ENCODE data around the gene CEP70. TPM values are rescaled to one million over a fixed set of nuclear protein-coding genes. Genes with fewer than 3 reads are reported as not detected.
"Not testable (repeated sequence)": the region's sequence is repeated elsewhere in the genome, so short reads cannot be mapped to it uniquely, and the experiment has no call there.

Gene CEP70
- total and polyA plus RNA-seq, 10 of the 15 experiments (the other 5 are each of a cell fraction or from before 2014, with no cell fraction given): 1.4 to 9.3 (median 2.2) TPM

DNA sequence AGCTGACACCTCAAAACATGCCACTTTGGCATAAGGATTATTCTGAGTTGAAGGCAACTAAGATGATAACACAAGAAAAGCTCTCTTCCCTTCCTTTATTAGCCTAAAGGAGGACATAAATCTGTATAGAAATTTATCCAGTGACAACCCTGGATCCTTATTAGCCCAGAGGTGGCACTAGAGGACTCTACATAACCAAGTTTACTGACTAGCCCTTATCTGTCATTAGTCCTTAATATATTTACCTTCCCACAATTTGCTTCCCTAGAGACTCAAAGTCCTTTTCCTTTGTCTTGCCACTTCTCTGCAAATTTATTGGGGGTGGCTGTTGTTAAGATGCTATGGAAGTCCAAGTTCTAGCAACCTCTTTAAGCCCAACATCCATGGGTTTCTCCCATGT lies 26.7 kb downstream of the CEP70 start:
- H3K9ac ChIP-seq (ENCODE audit: control insufficient read depth, insufficient read depth, low read length): no peak overlapping the region
- H4K20me1 ChIP-seq (ENCODE audit: control insufficient read depth, insufficient read depth): no peaks in the 10 kb centered on the region
- ChIA-PET SMC1A (ENCODE audit: uncharacterized antibody, unreplicated experiment) (interaction anchor here (1.0 to 1.2 kb wide), 2 partner anchors 27 to 131 kb away, joined by 3 read pairs; no protein-coding TSS in a partner anchor), RAD21 (ENCODE audit: unreplicated experiment) (interaction anchor here (1.5 to 1.8 kb wide), 2 partner anchors 27 to 348 kb away, joined by 7 to 16 read pairs; partner anchors contain the start of gene CEP70), CTCF (interaction anchor here (0.9 to 3.6 kb wide), 4 partner anchors 11 to 349 kb away, joined by 4 to 11 read pairs (median 8); partner anchors contain the start of gene CEP70), POLR2A (interaction anchor here (1.1 kb wide), 1 partner anchor 12 kb away, joined by 4 read pairs; no protein-coding TSS in a partner anchor)
- no peak for TF ChIP-seq PML (IDR thresholded peaks at IDR 0.05; ENCODE audit: low read length)
- TF ChIP-seq, protein P1, sequence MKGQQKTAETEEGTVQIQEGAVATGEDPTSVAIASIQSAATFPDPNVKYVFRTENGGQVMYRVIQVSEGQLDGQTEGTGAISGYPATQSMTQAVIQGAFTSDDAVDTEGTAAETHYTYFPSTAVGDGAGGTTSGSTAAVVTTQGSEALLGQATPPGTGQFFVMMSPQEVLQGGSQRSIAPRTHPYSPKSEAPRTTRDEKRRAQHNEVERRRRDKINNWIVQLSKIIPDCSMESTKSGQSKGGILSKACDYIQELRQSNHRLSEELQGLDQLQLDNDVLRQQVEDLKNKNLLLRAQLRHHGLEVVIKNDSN (IDR thresholded peaks at IDR 0.05; ENCODE audit: borderline replicate concordance, extremely low read length, insufficient read depth, low read depth, low read length): no peak
- TF ChIP-seq, protein P2, sequence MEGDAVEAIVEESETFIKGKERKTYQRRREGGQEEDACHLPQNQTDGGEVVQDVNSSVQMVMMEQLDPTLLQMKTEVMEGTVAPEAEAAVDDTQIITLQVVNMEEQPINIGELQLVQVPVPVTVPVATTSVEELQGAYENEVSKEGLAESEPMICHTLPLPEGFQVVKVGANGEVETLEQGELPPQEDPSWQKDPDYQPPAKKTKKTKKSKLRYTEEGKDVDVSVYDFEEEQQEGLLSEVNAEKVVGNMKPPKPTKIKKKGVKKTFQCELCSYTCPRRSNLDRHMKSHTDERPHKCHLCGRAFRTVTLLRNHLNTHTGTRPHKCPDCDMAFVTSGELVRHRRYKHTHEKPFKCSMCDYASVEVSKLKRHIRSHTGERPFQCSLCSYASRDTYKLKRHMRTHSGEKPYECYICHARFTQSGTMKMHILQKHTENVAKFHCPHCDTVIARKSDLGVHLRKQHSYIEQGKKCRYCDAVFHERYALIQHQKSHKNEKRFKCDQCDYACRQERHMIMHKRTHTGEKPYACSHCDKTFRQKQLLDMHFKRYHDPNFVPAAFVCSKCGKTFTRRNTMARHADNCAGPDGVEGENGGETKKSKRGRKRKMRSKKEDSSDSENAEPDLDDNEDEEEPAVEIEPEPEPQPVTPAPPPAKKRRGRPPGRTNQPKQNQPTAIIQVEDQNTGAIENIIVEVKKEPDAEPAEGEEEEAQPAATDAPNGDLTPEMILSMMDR (IDR thresholded peaks at IDR 0.05 in 2 of 3, conservative IDR thresholded peaks at IDR 0.05 in 1 of 3; ENCODE audit: control insufficient read depth in 2 of 3, extremely low read depth in 1 of 3, insufficient read depth in 1 of 3, low read depth in 3 of 3, low read length in 3 of 3): peak in 1 of 3 experiments; percentile 8; a peak in 2 of 6 replicates
- no peak for TF ChIP-seq TCF3 (IDR thresholded peaks at IDR 0.05; ENCODE audit: borderline replicate concordance, insufficient read depth, low read depth, low read length)
- no peak for TF ChIP-seq RELA (IDR thresholded peaks at IDR 0.05; ENCODE audit: borderline replicate concordance, partially characterized antibody)
- H3K4me2 ChIP-seq (ENCODE audit: control insufficient read depth, insufficient read depth): no peak overlapping the region
- no peak overlapping the region for H3K4me3 ChIP-seq
- H2AFZ ChIP-seq (ENCODE audit: control insufficient read depth, low read depth, low read length): no peak overlapping the region
- in situ Hi-C loops (cut with MboI): no loop called here
- no peaks in the 10 kb centered on the region for H3K4me1 ChIP-seq (ENCODE audit: control insufficient read depth, insufficient read depth, low read length)
- H3K36me3 ChIP-seq (ENCODE audit: control insufficient read depth in 2 of 2, insufficient read depth in 2 of 2, low read length in 1 of 2): no peaks in the 10 kb centered on the region
- H3K27ac ChIP-seq (ENCODE audit: control insufficient read depth, insufficient read depth): no peak overlapping the region
- no peaks in the 10 kb centered on the region for H3K9me3 ChIP-seq (replicated peaks; ENCODE audit: control insufficient read depth, insufficient read depth, low read length)
- FAIRE-seq (no peak), DNase-seq (ENCODE audit: low read depth, low spot score) (no peak), ATAC-seq (no peak)
- no peaks in the 10 kb centered on the region for H3K79me2 ChIP-seq (ENCODE audit: control insufficient read depth, insufficient read depth, low read length)
- intact Hi-C loops (cut with micrococcal nuclease; ENCODE audit: unreplicated experiment): no loop called here
- H3K27me3 ChIP-seq (replicated peaks in 1 of 2; ENCODE audit: control insufficient read depth in 2 of 2, insufficient read depth in 2 of 2, low read length in 1 of 2): no peaks in the 10 kb centered on the region
- no TSS peak for BruUV-seq (replicated peaks)

DNA sequence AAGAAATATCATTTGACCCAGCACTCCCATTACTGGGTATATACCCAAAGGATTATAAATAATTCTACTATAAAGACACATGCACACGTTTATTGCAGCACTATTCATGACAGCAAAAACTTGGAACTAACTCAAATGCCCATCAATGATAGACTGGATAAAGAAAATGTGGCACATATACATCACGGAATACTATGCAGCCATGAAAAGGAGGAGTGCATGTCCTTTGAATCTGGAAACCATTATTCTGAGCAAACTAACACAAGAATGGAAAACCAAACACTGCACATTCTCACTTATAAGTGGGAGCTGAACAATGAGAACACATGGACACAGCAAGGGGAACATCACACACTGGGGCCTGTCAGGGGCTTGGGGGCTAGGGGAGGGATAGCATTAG lies 27.8 kb downstream of the CEP70 start:
- in situ Hi-C loops (cut with MboI); H3K4me1 ChIP-seq (ENCODE audit: control insufficient read depth, insufficient read depth, low read length); DNase-seq (ENCODE audit: low read depth, low spot score); H3K27me3 ChIP-seq (replicated peaks in 1 of 2; ENCODE audit: control insufficient read depth in 2 of 2, insufficient read depth in 2 of 2, low read length in 1 of 2); H4K20me1 ChIP-seq (ENCODE audit: control insufficient read depth, insufficient read depth); BruUV-seq (replicated peaks); H3K9ac ChIP-seq (ENCODE audit: control insufficient read depth, insufficient read depth, low read length); H3K4me2 ChIP-seq (ENCODE audit: control insufficient read depth, insufficient read depth); H3K9me3 ChIP-seq (replicated peaks; ENCODE audit: control insufficient read depth, insufficient read depth, low read length); H3K27ac ChIP-seq (ENCODE audit: control insufficient read depth, insufficient read depth); H3K36me3 ChIP-seq (ENCODE audit: control insufficient read depth in 2 of 2, insufficient read depth in 2 of 2, low read length in 1 of 2); H3K79me2 ChIP-seq (ENCODE audit: control insufficient read depth, insufficient read depth, low read length); ATAC-seq; RAD21 ChIA-PET (ENCODE audit: unreplicated experiment); FAIRE-seq; H2AFZ ChIP-seq (ENCODE audit: control insufficient read depth, low read depth, low read length); H3K4me3 ChIP-seq; intact Hi-C loops (cut with micrococcal nuclease; ENCODE audit: unreplicated experiment); POLR2A ChIA-PET: not testable (repeated sequence)
- ChIA-PET SMC1A (ENCODE audit: uncharacterized antibody, unreplicated experiment) (interaction anchor here (1.0 kb wide), 1 partner anchor 133 kb away, joined by 3 read pairs; no protein-coding TSS in a partner anchor), CTCF (interaction anchor here (1.2 to 1.7 kb wide), 2 partner anchors 12 to 349 kb away, joined by 4 read pairs; no protein-coding TSS in a partner anchor)
- WGBS (ENCODE audit: insufficient coverage, insufficient replicate concordance, low lambda C conversion rate, missing lambda C conversion rate): 46% methylated on average over 2 of the region's 2 CpGs

DNA sequence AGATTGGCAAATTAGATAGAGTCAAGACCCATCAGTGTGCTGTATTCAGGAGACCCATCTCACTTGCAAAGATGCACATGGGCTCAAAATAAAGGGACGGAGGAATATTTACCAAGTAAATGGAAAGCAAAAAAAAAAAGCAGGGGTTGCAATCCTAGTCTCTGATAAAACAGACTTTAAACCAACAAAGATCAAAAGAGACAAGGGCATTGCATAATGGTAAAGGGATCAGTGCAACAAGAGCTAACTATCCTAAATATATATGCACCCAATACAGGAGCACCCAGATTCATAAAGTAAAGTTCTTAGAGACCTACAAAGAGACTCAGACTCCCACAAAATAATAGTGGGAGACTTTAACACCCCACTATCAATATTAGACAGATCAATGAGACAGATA lies 31.2 kb downstream of the CEP70 start:
- H3K36me3 ChIP-seq (ENCODE audit: control insufficient read depth in 2 of 2, insufficient read depth in 2 of 2, low read length in 1 of 2); H3K9me3 ChIP-seq (replicated peaks; ENCODE audit: control insufficient read depth, insufficient read depth, low read length); CTCF ChIA-PET; intact Hi-C loops (cut with micrococcal nuclease; ENCODE audit: unreplicated experiment); H3K4me2 ChIP-seq (ENCODE audit: control insufficient read depth, insufficient read depth); FAIRE-seq; H3K79me2 ChIP-seq (ENCODE audit: control insufficient read depth, insufficient read depth, low read length); H3K27me3 ChIP-seq (replicated peaks in 1 of 2; ENCODE audit: control insufficient read depth in 2 of 2, insufficient read depth in 2 of 2, low read length in 1 of 2); H4K20me1 ChIP-seq (ENCODE audit: control insufficient read depth, insufficient read depth); H3K4me1 ChIP-seq (ENCODE audit: control insufficient read depth, insufficient read depth, low read length); ATAC-seq; H2AFZ ChIP-seq (ENCODE audit: control insufficient read depth, low read depth, low read length); H3K9ac ChIP-seq (ENCODE audit: control insufficient read depth, insufficient read depth, low read length); DNase-seq (ENCODE audit: low read depth, low spot score); POLR2A ChIA-PET; BruUV-seq (replicated peaks); H3K27ac ChIP-seq (ENCODE audit: control insufficient read depth, insufficient read depth); RAD21 ChIA-PET (ENCODE audit: unreplicated experiment); H3K4me3 ChIP-seq; in situ Hi-C loops (cut with MboI): not testable (repeated sequence)
- WGBS (ENCODE audit: insufficient coverage, insufficient replicate concordance, low lambda C conversion rate, missing lambda C conversion rate): 90% methylated on average over 1 of the region's 1 CpG
- SMC1A ChIA-PET (ENCODE audit: uncharacterized antibody, unreplicated experiment): interaction anchor here (1.2 kb wide), 1 partner anchor 356 kb away, joined by 3 read pairs; no protein-coding TSS in a partner anchor

All from GM12878 (cell line).